ENCODE data around the gene SYNJ2. TPM values are rescaled to one million over a fixed set of nuclear protein-coding genes. Genes with fewer than 3 reads are reported as not detected.
A peak's percentile ranks its signal among the peaks of the same experiment; 100 is the strongest.

The SYNJ2 gene
- total RNA-seq, 1 donor from 2014 or later, result 7.5 TPM

DNA sequence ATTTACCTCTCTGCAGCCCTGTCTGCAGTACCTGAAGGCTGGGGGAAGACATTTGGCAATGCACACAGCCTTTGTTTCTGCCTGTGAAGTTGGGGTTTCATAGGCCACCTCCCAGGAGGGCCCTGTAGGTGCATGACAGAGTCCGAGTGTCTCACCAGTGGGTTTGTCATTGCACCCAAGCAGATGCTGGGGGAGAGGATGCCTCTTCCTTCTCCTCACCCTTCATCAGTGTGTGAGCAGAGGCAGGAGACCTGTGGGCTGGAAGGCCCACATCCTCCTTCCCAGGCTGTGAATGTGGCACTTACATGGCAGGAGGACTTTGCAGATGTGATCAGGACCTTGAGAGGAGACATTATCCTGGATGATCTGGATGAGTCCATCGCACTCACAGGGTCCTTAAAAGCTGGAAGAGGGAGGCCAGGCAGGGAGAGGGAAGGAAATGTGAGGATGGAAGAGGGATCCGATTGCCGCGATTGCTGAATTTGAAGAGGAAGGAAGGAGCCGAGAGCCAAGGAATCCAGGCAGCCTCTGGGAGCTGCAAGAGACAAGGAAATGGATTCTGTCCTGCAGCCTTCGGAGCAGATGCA is 30.4 kb downstream of the SYNJ2 start:
- peak; percentile 59 for DNase-seq (ENCODE audit: low spot score)

DNA sequence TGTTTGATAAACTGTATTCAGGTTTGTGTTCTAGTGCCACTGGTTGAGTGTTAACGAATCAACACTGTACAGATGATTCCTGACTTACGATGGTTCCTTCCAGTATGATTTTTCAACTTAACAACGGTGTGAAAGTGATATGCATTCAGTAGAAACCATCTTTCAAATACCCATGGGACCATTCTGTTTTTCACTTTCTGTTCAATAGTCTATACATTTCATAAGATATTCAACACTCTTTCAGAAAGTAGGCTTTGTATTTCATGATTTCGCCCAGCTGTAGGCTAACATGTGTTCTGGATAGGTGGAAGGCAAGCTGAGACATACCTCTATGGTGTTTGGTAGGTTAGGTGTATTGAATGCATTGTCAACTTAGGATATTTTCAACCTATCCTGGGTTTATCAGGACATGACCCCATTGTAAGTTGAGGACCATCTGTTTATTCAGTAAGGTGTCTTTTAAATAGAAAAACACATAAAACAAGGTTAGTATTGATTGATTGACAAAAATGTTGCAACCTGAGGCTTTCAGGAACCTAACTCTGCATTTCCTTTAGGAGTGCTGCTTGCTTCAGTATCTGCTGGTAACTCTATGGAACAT is 32.3 kb downstream of the SYNJ2 start:
- DNase-seq (ENCODE audit: low spot score), result no peak

DNA sequence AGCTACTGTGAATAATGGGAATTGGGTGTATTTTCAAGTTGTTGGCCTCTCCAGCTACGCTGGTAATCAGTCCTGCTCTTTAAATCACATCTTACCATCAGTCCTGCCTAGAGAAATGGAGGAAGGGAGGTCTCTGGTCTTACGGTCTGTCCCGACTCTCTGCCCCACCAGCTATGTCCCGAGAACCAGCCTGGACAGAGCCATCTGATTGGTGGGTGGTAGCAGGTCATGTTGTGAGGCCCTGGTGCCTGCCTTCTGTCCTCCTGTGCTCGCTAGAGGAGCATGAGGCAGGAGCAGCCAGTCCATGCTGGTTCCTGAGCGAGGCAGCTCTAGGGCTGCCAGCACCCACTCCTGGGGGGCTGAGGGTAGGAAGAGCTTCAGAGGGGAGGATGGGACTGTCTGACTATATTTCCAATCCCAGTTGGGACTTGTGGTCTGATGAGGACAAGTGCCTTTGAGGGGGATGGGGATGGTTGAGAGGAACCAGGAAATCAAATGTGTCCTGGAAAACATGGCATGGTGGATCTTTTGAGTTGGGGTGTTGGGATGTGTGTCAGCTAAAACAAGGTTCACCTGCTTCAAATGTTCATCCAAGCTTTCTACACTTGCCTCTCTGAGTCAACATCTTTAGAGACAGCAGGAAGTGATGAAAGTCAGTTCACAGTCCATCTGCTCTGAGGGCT is 33.0 kb downstream of the SYNJ2 start:
- peak; percentile 60 for DNase-seq (ENCODE audit: low spot score)

DNA sequence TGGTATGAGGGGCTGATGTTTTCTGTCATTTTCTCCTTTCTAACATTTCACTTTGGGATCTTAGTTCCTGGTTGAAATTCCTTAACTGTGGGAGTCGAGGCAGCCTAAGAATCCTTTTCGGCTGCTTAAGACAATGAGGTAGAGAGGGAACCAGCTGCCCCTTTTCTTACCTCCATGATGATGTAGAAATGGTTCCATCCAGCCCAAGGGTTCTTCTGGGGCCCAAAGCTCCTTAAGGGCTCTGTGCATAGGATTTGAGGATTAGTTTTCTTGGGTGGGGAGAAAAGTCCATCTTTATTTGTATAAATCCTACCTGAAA is 33.5 kb downstream of the SYNJ2 start:
- no peak for DNase-seq (ENCODE audit: low spot score)

DNA sequence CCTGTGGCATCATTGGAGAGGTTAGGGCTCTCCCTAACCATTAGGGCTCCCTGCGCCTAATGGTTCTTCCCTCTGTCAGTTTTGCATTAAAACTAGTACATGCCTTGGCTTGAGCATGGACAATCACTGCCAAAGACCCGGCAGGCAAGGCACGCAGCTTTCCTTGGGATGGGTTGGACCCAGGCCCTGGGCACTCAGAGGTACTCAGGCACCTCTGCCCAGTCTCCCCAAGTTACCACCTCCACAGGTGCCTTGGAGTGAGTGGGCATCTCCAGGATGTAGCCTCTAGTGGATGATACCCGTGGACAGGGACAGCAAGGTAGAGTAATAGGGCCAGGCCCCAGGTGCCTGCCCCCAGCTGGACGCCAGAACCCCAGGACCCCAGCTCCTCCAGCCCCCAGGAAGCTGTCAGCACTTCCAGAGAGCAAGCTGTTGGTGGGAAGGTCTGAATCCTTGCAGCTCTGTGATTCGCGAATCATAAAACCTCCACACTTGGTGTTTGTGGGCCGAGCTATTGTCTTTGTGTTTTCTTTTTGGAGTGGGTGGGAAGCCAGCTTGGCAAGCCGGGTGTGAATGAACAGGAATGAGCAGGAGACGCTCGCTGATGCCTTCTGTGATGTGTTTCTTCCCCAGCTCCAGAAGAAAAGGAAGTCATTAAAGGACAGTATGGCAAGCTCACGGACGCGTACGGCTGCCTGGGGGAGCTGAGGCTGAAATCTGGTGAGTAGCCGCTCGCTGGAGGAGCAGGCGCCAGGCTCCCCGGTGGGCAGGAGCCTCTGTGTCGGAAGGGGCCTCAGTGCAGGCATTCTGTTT is 35.1 kb downstream of the SYNJ2 start:
- peak; percentile 77 for DNase-seq (ENCODE audit: low spot score)

DNA sequence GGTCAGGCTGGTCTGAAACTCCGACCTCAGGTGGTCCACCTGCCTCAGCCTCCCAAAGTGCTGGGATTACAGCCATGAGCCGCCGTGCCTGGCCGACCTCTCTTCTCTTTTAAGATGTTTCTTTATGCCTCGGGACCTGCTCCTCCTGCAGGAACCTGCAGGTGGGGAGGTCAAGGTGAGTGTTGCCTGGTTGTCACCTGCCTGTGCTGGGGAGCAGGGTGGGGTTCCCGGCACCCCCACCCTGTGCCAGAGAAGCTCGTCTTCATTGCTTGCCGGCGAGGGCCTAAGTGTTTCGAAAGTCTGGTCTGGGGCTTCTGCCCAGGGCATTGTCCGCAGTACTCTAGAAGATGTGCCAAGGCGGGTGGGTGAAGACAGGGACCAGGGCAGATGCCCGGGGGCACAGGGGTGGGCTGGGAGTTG is 36.0 kb downstream of the SYNJ2 start:
- no peak for DNase-seq (ENCODE audit: low spot score)

DNA sequence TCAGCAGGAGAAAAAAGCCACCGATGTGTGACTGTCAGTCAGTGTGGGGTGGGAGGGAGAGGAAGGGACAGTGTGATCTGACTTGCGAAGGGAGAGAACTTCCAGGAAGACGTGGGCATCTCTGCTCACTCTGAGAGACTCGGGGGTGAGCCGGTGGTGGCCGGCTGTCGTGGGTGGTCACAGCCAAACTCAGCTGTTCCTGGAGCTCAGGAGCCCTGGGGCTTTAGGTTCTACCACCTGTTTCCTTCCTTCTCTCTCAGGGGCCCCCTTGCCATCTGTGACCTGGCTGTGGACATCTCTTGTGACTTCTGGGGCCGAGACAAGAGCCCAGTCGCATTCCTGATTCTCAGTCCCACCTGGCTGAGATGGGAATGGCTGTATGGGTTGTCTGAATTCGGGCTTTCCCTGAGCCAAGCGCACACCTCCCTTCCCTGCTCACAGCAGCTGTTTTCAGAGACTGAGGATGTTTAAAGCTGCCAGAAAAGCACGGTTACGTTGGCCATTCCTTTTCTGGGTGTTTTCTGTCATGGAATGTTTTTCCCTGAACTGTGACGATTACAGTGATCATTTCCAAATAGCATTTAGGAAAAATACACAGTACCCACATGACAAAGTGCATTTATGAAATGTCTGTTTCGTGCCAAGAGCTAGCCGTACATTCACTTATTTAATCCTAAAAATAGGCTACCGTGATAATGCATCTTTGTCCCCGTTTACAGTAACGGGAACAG is 36.5 kb downstream of the SYNJ2 start:
- no peak for DNase-seq (ENCODE audit: low spot score)

DNA sequence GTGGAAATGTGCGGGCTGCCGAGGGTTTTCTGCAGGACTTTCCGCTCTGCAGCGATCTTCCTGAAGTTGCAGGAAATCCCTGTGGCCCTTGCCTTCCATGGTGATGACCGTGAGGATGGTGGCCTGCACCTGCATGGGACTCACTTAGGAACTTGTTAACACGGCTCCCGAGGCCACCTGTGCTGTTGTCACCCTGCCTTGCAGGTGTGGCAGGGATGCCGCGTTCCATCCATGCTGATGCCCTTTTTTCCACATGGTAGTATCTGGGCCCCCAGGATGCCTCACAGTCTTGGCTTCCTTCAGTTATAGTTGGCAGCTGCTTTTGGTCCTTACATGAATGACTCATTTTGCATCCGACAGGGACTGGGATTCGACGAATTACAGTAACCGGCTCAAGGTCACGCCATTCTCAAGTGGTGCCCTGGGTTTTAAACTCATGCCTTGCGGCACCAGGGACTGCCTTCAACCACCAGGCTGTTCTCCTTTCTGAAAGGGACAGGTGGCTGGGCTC is 37.2 kb downstream of the SYNJ2 start:
- no peak for DNase-seq (ENCODE audit: low spot score)

DNA sequence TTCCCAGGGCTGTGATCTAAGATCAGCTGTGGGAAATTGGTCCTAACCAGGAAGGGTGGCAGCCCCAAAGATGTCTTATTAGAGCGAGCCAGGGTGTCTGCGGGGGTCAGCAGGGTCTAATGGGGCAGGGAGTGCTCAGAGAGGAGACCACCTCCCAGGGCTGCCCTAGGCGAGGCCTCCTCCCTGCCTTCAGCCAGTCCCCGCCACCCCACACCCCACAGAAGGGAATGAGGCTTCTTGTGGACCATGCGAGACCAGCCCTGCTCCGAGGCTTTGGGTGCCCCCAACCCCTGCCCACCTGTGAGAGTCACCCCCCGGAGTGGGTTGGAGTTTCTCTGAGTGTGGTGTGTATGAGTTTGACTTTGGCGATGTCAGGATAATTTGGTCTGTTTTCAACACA is 37.8 kb downstream of the SYNJ2 start:
- no peak for DNase-seq (ENCODE audit: low spot score)

DNA sequence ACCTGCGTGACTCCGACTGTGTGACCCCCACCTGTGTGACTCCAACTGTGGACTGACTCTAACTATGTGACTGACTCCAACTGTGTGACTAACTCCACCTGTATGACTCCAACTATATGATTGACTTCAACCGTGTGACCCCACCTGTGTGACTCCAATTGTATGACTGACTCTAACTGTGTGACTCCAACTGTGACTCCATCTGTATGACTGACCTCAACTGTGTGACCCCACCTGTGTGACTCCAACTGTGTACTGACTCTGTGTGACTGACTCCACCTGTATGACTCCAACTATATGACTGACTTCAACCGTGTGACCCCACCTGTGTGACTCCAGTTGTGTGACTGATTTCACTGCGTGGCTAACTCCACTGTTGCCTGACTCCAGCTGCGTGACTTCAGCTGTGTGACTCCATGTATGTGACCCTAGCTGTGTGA is 38.6 kb downstream of the SYNJ2 start:
- no peak for DNase-seq (ENCODE audit: low spot score)

DNA sequence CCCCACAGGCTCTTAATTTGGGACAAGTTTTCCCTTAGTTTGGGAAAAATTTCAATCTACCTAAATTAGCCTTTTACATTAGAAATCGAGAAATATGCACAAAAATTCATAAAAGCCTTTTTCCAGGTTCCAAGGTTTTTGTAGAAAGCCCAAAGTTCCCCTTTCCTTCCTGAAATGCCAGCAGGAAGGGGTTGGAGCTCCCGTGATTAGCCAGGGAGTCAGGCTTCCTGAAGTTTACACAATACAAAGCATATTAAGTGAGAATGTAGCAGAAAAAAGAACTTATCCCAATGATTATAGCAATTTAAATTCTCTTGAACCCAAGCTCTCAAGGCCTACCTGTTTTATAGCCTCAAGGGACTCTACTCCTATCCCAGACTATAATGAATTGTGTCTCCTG is 39.1 kb downstream of the SYNJ2 start:
- no peak for DNase-seq (ENCODE audit: low spot score)

DNA sequence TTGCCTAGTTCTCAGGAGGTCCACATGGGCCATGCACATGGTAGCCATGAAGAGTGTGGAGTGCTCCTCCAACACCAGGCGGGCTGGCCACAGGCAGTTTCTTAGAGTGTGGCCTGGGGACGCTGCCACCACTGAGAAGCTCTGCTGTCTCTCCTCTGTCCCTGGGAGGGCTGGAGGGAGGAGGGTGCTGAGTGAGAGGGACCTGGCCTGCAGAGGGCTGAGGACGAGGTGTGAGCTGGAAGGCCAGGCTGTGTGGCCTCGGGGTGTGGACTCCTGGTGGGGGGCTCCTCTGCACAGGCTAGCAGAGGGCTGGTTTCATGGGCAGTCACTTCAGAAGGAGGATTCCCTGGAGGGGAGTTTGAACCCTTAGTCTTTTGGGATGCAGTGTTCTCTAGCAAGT is 39.7 kb downstream of the SYNJ2 start:
- no peak for DNase-seq (ENCODE audit: low spot score)

DNA sequence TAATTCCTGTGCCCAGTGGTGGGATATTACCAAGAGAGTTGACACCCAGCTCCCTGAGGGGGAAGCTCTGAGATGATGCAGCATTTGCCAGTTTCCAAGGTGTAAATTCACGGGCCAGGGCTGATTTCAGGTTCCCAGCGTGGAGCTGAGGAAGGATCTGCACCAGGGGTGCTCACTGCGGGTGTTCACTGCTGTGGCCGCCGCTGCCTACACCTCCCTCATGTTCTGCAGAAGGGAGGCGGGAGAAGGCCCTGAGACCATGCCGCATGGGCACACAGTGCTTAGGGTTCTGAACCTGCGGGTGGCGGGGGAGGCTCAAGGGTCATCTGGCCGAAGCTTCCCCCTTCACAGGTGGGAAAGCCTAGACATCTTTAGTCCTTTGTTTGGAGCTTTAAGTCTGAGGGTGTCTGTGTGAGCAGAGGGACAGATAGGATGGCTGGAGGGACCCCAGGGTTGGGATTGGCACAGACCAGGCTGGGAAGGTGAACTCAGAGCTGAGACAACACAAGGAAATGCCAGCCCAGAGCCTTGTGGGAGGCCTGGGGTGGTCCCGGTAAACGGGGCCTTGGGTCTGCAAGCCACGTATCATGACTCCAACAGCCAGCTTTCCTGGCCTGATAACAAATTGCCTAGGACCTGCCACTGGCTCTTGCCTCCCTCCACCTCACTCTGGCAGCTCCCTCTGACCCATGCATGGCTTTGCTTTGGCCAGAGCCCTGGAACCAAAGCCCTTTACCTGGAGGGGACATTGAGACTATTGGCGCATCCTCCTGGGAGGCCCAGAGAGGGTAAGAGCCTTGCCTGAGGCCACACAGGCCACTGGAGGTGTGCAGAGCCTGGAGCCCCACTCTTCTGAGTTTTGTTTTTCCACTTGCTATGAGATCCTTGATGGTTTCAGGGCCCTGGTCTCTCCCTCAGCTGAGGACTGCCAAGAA is 40.4 kb downstream of the SYNJ2 start:
- DNase-seq (ENCODE audit: low spot score), result no peak

DNA sequence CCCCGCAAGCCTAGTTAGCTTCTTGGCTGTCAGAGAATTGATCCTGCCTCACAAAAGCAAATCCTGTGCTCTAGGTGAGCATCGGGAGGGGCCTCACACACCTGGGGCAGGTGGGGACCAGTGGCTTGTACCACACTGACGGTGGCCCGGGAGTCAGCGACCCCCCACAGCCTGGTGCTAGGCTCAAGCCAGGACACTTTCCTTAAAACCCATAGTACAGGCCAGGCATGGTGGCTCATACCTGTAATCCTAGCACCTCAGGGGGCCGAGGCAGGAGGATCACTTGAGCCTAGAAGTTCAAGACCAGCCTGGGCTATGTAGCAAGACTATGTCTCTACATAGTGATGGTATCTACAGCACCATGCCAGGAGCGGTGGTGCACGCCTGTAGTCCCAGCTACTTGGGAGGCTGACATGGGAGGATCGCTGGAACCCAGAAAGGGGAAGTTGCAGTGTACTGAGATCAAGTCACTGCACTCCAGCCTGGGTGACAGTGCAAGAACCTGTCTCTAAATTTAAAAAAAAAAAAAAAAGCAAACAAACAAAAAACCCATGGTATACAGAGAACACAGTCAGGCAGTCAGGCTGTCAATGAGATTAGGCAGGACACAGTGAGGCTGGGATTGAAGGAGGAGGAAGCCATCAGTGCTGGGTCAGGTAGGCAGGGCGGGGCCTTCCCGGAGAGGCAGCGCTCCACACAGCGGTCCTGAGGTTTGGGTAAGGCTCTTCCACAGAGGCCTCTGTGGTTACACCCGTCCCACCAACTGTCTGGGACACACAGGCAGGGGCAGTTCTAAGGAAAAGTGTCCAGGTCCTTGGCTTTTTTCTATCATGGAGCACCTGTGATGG is 41.3 kb downstream of the SYNJ2 start:
- no peak for DNase-seq (ENCODE audit: low spot score)

DNA sequence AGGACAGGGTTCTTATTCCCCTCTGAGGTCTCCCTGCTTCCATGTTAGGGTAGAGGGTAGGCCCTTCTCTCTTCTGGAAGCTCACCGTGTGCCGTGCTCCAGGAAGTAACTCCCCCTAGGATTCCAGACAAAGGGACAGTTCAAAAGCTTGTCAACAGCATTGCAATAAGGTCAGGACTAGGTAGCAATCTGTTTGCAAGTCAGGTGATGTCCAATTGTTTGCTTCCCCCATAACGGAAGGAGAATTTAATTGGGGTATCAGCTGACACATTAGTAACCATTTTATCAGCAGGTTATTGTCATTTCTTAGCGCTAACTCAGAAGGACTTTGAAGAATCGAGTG is 41.9 kb downstream of the SYNJ2 start:
- no peak for DNase-seq (ENCODE audit: low spot score)

DNA sequence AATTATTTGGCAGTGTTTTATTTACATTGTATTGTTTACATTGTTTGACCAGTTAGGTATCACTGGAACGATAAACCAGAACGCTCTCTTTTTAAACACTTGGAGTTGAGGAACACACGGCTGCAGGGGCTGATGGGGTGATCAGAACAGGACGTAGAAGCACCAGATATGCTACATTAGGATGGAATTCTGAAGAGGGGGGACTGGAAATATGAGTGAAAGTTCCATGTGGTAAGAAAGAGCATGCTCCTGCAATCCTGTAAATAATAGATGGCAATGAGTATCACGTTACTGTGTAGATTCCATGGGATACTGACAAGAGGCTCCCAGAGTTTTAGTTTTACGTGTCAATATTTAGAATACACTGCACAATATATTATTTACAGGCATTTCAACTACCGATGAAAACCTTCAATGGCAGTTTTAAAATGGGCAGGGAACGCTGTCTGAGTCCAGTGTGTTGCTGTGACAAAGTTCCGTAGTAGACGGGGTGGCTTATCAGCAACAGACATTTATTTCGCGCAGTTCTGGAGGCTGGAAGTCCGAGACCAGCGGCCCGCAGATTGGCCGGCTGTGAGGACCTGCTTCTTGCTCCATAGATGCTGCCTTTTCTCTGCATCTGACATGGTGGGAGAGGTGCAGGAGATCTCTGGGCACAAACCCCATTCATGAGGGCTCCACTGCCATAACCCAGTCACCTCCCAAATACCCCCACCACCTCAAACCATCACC is 43.1 kb downstream of the SYNJ2 start:
- no peak for DNase-seq (ENCODE audit: low spot score)

DNA sequence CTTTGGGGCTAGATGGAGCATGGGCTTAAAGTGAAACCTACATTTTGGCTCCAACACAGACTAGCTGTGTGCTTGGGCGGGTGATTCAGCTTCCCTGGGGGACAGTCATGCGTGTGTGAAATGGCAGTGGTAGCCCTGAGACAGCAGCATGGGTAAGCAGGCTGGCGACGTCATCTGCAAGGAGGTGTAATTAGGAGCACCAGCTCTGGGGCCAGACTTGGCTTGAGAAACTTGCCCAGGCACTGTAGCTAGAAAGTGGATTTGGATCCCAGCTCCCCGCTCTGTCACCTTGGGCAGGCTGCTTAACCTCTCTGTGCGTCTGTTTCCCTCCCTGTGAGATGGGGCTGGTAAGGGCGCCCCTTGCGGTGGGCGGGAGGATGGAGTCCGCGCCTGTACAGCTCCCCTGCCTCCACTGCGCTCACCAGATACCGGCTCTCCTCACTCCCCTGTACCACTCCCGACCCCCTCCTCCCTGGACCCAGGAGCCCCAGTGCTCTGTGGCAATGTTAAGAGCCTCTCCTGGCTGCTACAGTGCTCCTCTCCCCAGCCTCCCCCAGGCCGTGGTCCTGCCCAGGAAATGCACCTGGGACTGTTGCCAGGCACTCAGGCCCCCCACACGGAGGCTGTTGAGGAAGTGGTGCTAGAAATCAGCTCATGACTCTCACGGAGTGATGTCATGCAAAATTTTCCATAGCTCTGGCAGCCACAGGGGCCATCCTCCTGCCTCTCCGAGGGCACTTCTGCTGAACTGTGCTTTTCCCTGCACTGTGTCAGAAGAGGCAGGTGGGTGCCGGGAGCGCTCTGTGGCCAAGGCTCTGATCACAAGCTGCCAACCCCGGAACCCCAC is 44.6 kb downstream of the SYNJ2 start:
- DNase-seq (ENCODE audit: low spot score), result no peak

Data from mesenteric fat pad (tissue), 1 donor.